Large intestine (tissue), 3 donors: Measurements from ENCODE around the gene RABAC1. TPM values are rescaled to one million over a fixed set of nuclear protein-coding genes. Genes with fewer than 3 reads are reported as not detected.
"Not testable (repeated sequence)": the region's sequence is repeated elsewhere in the genome, so short reads cannot be mapped to it uniquely, and the experiment has no call there.

Experiments used
- DNase-seq, 2 donors: peaks; one replicate each; pipeline versions ENCODE4 v3.0.0 to v3.0.0-alpha.2; 2013
- H3K27ac ChIP-seq: one replicate; pipeline ENCODE4 v1.5.1; 2013; ENCODE audit warnings: low read length
- H3K27me3 ChIP-seq: 2 replicates; pipeline ENCODE4 v1.6.1; 2013; ENCODE audit warnings: low read length; ENCODE audit not compliant: control insufficient read depth, insufficient read depth
- H3K36me3 ChIP-seq: 2 replicates; pipeline ENCODE4 v1.6.1; 2013; ENCODE audit warnings: low read length; ENCODE audit not compliant: control insufficient read depth, insufficient read depth
- H3K4me1 ChIP-seq: one replicate; pipeline ENCODE4 v1.6.1; 2013; ENCODE audit warnings: low read length; ENCODE audit not compliant: control insufficient read depth, insufficient read depth
- H3K4me3 ChIP-seq: one replicate; pipeline ENCODE4 v1.5.1; 2013; ENCODE audit warnings: low read length
- H3K9me3 ChIP-seq: one replicate; pipeline ENCODE4 v1.6.1; 2013; ENCODE audit warnings: mild to moderate bottlenecking, low read depth, low read length, moderate library complexity; ENCODE audit not compliant: control insufficient read depth
- whole genome bisulfite sequencing: methylation state at CpG from one replicate; pipeline ENCODE4 v1.1.5; 2013; ENCODE audit warnings: low lambda C conversion rate; ENCODE audit not compliant: insufficient coverage; 5-methylcytosine and 5-hydroxymethylcytosine counted together
- polyA plus RNA-seq: library from polyadenylated mRNA; unstranded; fragments of 120-200 nt; gene quantifications from one replicate; pipeline ENCODE4 v1.2.1, GENCODE V29; 2013

RABAC1 gene
- polyA plus RNA-seq, 1 donor, result 82.4 TPM

DNA sequence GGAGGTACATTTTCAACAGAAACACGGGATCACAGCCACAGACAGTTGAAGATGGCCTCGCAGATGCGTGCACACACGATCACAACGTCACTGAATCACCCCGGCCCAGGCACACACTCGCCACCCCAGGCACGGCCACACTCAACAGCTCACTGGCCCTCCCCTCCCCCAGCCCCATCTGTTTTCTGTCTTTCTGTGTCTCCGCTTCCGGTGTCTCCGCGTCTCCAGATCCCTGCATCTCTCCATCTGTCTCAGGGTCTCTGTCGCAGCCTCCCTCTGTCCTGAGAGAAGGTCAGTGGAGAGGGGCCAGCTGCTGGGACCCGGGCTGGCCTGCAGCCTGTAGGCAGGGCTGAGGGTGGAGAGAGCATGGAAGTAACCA lies 38.7 kb upstream of the RABAC1 start:
- Histone ChIP-seq H3K27ac (no peak overlapping the region), H3K27me3 (peaks cover 83% of the 10 kb centered on the region), H3K9me3 (peaks cover 3% of the 10 kb centered on the region), H3K36me3 (no peaks in the 10 kb centered on the region), H3K4me3 (no peak overlapping the region), H3K4me1 (no peaks in the 10 kb centered on the region)
- no CpG with 5 or more reads among the region's 14 CpGs for WGBS
- DNase-seq, result no peak

DNA sequence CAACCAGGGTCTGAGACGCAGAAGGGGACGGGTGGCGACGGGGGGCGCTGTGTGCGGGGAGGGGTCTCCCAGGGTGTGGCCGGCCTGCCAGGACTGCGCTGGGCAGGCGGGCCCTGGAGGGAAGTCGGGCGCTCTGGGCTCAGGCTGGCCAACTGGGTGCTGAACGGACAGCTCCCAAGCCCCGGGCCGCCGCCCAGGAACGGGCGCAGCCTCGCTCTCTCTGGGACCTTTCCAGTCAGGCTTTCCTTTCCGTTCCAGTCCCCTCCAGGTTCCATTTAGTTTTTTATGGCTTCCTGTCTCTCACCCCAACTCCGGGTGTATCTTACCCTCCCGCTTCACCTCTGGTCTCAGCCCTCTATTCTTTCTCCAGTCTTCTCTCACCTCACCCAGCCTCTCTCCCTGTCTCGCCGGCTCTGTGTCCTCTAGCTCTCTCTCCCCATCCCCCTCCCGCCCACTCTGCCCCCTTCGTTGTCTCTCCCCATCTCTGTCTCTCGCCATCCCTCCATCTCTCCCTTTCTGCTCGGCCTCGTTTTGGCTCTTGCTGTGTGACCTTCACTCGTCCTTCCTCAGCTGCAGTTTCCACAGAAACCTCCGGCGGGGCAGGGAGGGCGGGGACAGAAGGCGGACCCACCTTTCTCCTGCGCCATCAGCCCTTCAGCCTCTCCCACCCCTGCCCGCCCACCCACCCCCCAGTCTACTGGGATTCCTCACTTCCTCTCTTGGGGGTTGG lies 38.2 kb upstream of the RABAC1 start:
- H3K4me3 ChIP-seq, result no peak overlapping the region
- DNase-seq, result peak in 1 of 2 donors; percentile 22
- H3K27me3 ChIP-seq, result peaks cover 86% of the 10 kb centered on the region
- H3K4me1 ChIP-seq, result no peaks in the 10 kb centered on the region
- 0% methylated on average over 7 of the region's 35 CpGs for WGBS
- no peaks in the 10 kb centered on the region for H3K36me3 ChIP-seq
- peaks cover 3% of the 10 kb centered on the region for H3K9me3 ChIP-seq
- H3K27ac ChIP-seq, result no peak overlapping the region

DNA sequence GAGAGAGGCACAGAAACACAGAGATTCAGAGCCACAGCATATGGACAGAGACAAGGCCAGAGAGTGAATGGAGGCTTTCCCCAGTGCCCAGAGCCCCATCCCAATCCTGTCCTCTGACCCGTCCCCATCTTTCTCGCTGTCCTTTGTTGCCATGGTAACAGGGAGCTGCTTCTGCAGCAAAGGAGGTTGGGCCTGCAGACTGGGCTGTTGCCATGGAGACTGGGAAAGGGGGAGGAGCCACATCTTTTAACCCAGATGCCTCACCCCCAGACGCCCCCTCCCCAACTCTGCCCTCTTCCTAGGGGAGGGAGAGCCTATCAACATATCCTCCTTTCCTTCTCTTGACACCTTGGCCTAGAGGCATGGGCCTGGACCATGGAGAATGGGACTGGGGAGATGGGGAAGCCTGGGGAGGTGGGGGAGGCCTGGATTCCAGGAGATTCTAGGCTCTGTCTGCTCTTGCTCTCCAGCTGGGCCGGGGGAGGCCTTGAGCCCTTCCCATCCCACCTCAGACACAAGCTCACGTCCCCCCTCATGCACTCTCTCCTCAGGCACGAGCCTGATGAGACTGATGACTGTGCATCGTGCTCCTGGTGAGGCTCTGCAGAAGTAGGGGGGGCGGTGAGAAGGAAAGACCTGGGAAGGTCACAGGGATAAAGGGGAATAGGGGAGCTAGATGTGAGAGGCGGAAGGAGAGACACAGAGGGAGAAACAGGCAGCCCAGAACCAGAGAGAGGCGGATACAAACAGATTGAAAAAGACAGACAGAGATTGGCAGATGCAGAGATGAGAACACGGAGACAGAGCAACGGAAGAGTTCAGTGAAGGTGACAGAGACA lies 37.1 kb upstream of the RABAC1 start:
- Histone ChIP-seq H3K4me3 (no peak overlapping the region), H3K27ac (no peak overlapping the region), H3K9me3 (peaks cover 3% of the 10 kb centered on the region), H3K4me1 (no peaks in the 10 kb centered on the region), H3K27me3 (peaks cover 84% of the 10 kb centered on the region), H3K36me3 (no peaks in the 10 kb centered on the region)
- 70% methylated on average over 3 of the region's 12 CpGs for WGBS
- DNase-seq, result no peak

GRCh38 chr19:41994994-41995958 lies 36.2 kb upstream of the RABAC1 start:
- H3K27ac ChIP-seq, result no peak overlapping the region
- H3K4me1 ChIP-seq, result no peaks in the 10 kb centered on the region
- 60% methylated on average over 1 of the region's 19 CpGs for WGBS
- H3K9me3 ChIP-seq, result peaks cover 3% of the 10 kb centered on the region
- H3K27me3 ChIP-seq, result peaks cover 80% of the 10 kb centered on the region
- no peak for DNase-seq
- H3K36me3 ChIP-seq, result no peaks in the 10 kb centered on the region
- no peak overlapping the region for H3K4me3 ChIP-seq

GRCh38 chr19:41994521-41994971 lies 35.4 kb upstream of the RABAC1 start:
- no peaks in the 10 kb centered on the region for H3K4me1 ChIP-seq
- no peak for DNase-seq
- WGBS, result no CpG with 5 or more reads among the region's 13 CpGs
- H3K4me3 ChIP-seq, result no peak overlapping the region
- no peak overlapping the region for H3K27ac ChIP-seq
- H3K9me3 ChIP-seq, result peaks cover 3% of the 10 kb centered on the region
- H3K36me3 ChIP-seq, result no peaks in the 10 kb centered on the region
- peaks cover 73% of the 10 kb centered on the region for H3K27me3 ChIP-seq

GRCh38 chr19:41993612-41994483 lies 34.7 kb upstream of the RABAC1 start, which contains the start of gene ATP1A3:
Gene ATP1A3 (minus strand): TSS chr19:41994230. CDS start chr19:41994076, 154 bp downstream.
- peaks cover 3% of the 10 kb centered on the region for H3K9me3 ChIP-seq
- peaks cover 68% of the 10 kb centered on the region for H3K27me3 ChIP-seq
- no peaks in the 10 kb centered on the region for H3K4me1 ChIP-seq
- no peaks in the 10 kb centered on the region for H3K36me3 ChIP-seq
- no peak within 1 kb of the TSS for H3K27ac ChIP-seq
- H3K4me3 ChIP-seq, result no peak within 1 kb of the TSS
- peak; percentile 17 to 35 for DNase-seq
- WGBS, result no CpG with 5 or more reads among the region's 84 CpGs

DNA sequence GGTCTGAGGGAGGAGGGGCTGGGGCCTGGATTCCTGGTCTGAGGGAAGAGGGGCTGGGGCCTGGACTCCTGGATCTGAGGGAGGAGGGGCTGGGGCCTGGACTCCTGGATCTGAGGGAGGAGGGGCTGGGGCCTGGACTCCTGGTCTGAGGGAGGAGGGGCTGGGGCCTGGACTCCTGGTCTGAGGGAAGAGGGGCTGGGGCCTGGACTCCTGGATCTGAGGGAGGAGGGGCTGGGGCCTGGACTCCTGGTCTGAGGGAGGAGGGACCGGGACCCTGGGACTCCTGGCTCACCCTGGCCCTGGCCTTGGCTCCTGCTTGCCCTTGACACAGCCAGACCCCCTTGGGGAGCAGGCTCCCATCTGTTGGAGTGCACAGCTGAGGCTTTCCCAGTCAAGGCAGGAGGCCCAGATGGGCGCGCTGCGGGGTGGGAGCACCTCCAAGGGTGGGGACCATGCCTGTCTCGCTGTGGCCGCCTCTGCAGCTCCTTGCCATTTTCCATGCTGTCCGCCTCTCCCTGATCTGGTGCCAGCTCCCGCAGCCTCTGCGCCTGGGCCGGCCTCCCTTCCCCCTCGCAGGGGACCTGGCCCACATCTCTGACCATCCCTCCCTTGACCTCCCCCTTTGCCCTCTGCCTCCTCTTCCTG lies 32.9 kb upstream of the RABAC1 start:
- 80% methylated on average over 1 of the region's 11 CpGs for WGBS
- H3K9me3 ChIP-seq, H3K4me1 ChIP-seq, H3K27ac ChIP-seq, DNase-seq, H3K36me3 ChIP-seq, H3K4me3 ChIP-seq: not testable (repeated sequence)
- H3K27me3 ChIP-seq, result peaks cover 52% of the 10 kb centered on the region

- no CpG with 5 or more reads among the region's 15 CpGs for WGBS
- Histone ChIP-seq H3K9me3 (no peaks in the 10 kb centered on the region), H3K27me3 (peaks cover 42% of the 10 kb centered on the region), H3K36me3 (no peaks in the 10 kb centered on the region), H3K27ac (no peak overlapping the region), H3K4me1 (no peaks in the 10 kb centered on the region), H3K4me3 (no peak overlapping the region)
- DNase-seq, result no peak
These were observed 31.9 kb upstream of the RABAC1 start for GRCh38 chr19:41991025-41991424.

DNA sequence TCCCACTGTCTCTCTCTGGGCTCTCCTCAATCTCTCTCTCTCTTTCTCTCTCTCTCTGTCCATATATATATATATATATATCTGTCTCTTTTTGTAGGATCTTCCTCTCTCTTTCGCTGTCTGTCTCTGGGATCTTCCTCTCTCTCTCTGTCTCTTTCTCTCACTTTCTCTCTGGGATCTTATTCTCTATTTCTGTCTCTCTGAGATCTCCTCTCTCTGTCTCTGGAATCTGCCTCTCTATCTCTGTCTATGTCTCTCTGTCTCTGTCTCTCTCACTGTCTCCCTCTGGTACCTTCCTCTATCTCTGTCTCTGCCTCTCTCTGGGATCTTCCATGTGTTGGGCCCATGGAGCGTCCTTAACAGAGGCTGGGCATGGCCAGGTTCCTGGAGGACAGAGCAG lies 31.5 kb upstream of the RABAC1 start:
- DNase-seq, result no peak
- Histone ChIP-seq H3K4me3 (no peak overlapping the region), H3K9me3 (no peaks in the 10 kb centered on the region), H3K27me3 (peaks cover 38% of the 10 kb centered on the region), H3K4me1 (no peaks in the 10 kb centered on the region), H3K27ac (no peak overlapping the region), H3K36me3 (no peaks in the 10 kb centered on the region)
- 100% methylated on average over 1 of the region's 2 CpGs for WGBS
